K562 (cell line): ENCODE results near the gene COLEC12. TPM values are rescaled to one million over a fixed set of nuclear protein-coding genes. Genes with fewer than 3 reads are reported as not detected.
A peak's percentile ranks its signal among the peaks of the same experiment; 100 is the strongest.

Experiments
- ATAC-seq: fragments of 200-7000 bp; cut with Tn5 transposase; 3 replicates; pipeline ENCODE4 v1.9.1; 2020; ENCODE audit warnings: moderate library complexity
- BruUV-seq: library from RNA; stranded (reverse); fragments of 400-500 nt; replicated peaks from 2 replicates; lab custom pipeline; 2021; lab: Mats Ljungman, UMichigan
- CTCF ChIA-PET: fragments of 300-600 bp; formaldehyde crosslinking; extraction: SDS; loops from one replicate; lab custom pipeline; 2021; ENCODE audit warnings: low intra/inter-chr PET ratio; lab: Yijun Ruan, JAX
- POLR2A ChIA-PET: fragments of 300-600, 350-650 bp; sonication (Branson Sonifier 250); formaldehyde crosslinking; extraction: SDS; loops from one replicate; lab custom pipeline; 2021; ENCODE audit warnings: antibody characterized with exemption, inconsistent platforms; lab: Yijun Ruan, JAX
- DNase-seq, 4 experiments: peaks; one replicate each; pipeline versions ENCODE4 v3.0.0 to v3.0.0-alpha.2; 2011 to 2018; ENCODE audit warnings: low spot score in 3 of 4, mixed read lengths in 3 of 4; ENCODE audit errors: extremely low read depth in 1 of 4
- FAIRE-seq: peaks from 2 replicates; lab custom pipeline; 2011; peaks lifted over from hg19 to GRCh38; lab: Jason Lieb, UNC
- H2AFZ ChIP-seq: 2 replicates; pipeline ENCODE4 v1.6.0; 2011; ENCODE audit warnings: low read depth, low read length, control low read depth, inconsistent platforms
- H3K27ac ChIP-seq: fragments of 200-600 bp; 3 replicates; pipeline ENCODE4 v1.8.0; 2011; ENCODE audit warnings: low read depth, mild to moderate bottlenecking, control low read depth, inconsistent platforms, low read length, moderate library complexity, mixed read lengths; ENCODE audit errors: extremely low read depth
- H3K27me3 ChIP-seq, 2 experiments: fragments of 300-600 bp in 1 of 2; 2 replicates in 1 of 2; 3 replicates in 1 of 2; pipeline versions ENCODE4 v1.6.0 to v1.8.0; 2011; ENCODE audit warnings: inconsistent platforms in 2 of 2, low read length in 2 of 2, mild to moderate bottlenecking in 1 of 2, mixed read lengths in 1 of 2, moderate library complexity in 1 of 2; ENCODE audit not compliant: control insufficient read depth in 2 of 2, insufficient read depth in 2 of 2
- H3K36me3 ChIP-seq: fragments of 300-600 bp; 3 replicates; pipeline ENCODE4 v1.8.0; 2011; ENCODE audit warnings: mild to moderate bottlenecking, low read length, inconsistent platforms; ENCODE audit not compliant: control insufficient read depth, insufficient read depth
- H3K4me1 ChIP-seq, 2 experiments: fragments of 200-600 bp in 1 of 2; replicated peaks in 1 of 2; 2 replicates in 1 of 2; 3 replicates in 1 of 2; pipeline versions ENCODE4 v1.5.1 to v1.8.0; 2011; ENCODE audit warnings: inconsistent platforms in 2 of 2, low read length in 2 of 2, mild to moderate bottlenecking in 1 of 2, mixed read lengths in 1 of 2, moderate library complexity in 1 of 2; ENCODE audit not compliant: control insufficient read depth in 2 of 2, insufficient read depth in 2 of 2
- H3K4me2 ChIP-seq: 2 replicates; pipeline ENCODE4 v1.6.1; 2011; ENCODE audit warnings: low read length, control low read depth, inconsistent platforms, mixed read lengths; ENCODE audit not compliant: insufficient read depth
- H3K4me3 ChIP-seq: fragments of 200-600 bp; sonication (generic), shearing (Covaris generic); 2 replicates; pipeline ENCODE4 v1.5.1; 2016; ENCODE audit warnings: control low read depth, inconsistent platforms
- H3K79me2 ChIP-seq: fragments of 200-600 bp; 3 replicates; pipeline ENCODE4 v1.8.0; 2011; ENCODE audit warnings: low read length, inconsistent platforms; ENCODE audit not compliant: control insufficient read depth, insufficient read depth
- H3K9ac ChIP-seq, 2 experiments: 2 replicates each; pipeline versions ENCODE4 v1.6.0 to v1.6.1; 2011; ENCODE audit warnings: low read depth in 2 of 2, low read length in 2 of 2, control low read depth in 1 of 2, inconsistent platforms in 1 of 2, mild to moderate bottlenecking in 1 of 2, mixed read lengths in 1 of 2; ENCODE audit not compliant: insufficient read depth in 1 of 2
- H3K9me1 ChIP-seq: one replicate; pipeline ENCODE4 v1.6.0; 2011; ENCODE audit warnings: inconsistent platforms, mild to moderate bottlenecking, low read length, moderate library complexity; ENCODE audit not compliant: control insufficient read depth, insufficient read depth
- H3K9me3 ChIP-seq: replicated peaks from 2 replicates; pipeline ENCODE4 v1.5.1; 2011; ENCODE audit warnings: low read depth, low read length, inconsistent platforms; ENCODE audit not compliant: control insufficient read depth, insufficient read depth
- H4K20me1 ChIP-seq: replicated peaks from 2 replicates; pipeline ENCODE4 v1.6.1; 2011; ENCODE audit warnings: low read length, inconsistent platforms, mixed read lengths; ENCODE audit not compliant: control insufficient read depth, insufficient read depth
- BHLHE40 ChIP-seq: IDR thresholded peaks from 2 replicates; pipeline ENCODE4 v1.6.1; 2011; ENCODE audit warnings: low read length, improper control_type of control experiment
- DMBX1 ChIP-seq: fragments of 250-450 bp; sonication (Bioruptor Pico); IDR thresholded peaks from 2 replicates; pipeline ENCODE4 v1.8.0; 2022; ENCODE audit warnings: inconsistent platforms, mild to moderate bottlenecking, moderate library complexity, borderline replicate concordance
- DNMT1 ChIP-seq: fragments of 450-650 bp; IDR thresholded peaks from 2 replicates; pipeline ENCODE4 v1.6.1; 2016; ENCODE audit warnings: antibody characterized with exemption, mild to moderate bottlenecking
- ETS2 ChIP-seq: IDR thresholded peaks from 2 replicates; pipeline ENCODE4 v1.6.1; 2016; ENCODE audit warnings: borderline replicate concordance, missing genetic modification characterization, mild to moderate bottlenecking, moderate library complexity, missing compliant biosample characterization; ENCODE audit not compliant: poor library complexity, severe bottlenecking
- HDGF ChIP-seq: fragments of 450-650 bp; IDR thresholded peaks from 2 replicates; pipeline ENCODE4 v1.6.1; 2016
- HIVEP1 ChIP-seq: fragments of 250-450 bp; sonication (Bioruptor Pico); IDR thresholded peaks from 2 replicates; pipeline ENCODE4 v1.4.0; 2020; ENCODE audit warnings: mild to moderate bottlenecking
- MCM7 ChIP-seq, 2 experiments: fragments of 450-650 bp; IDR thresholded peaks; 2 replicates each; pipeline ENCODE4 v1.6.1; 2016 to 2018
- NFXL1 ChIP-seq: fragments of 450-650 bp; formaldehyde crosslinking; IDR thresholded peaks from 2 replicates; pipeline ENCODE4 v1.4.0; 2021; ENCODE audit warnings: mild to moderate bottlenecking
- NONO ChIP-seq, 2 experiments: fragments of 200-400 bp in 1 of 2; fragments of 450-650 bp in 1 of 2; formaldehyde crosslinking in 1 of 2; IDR thresholded peaks; 2 replicates each; pipeline ENCODE4 v1.6.1; 2017; ENCODE audit warnings: low read depth in 2 of 2, mild to moderate bottlenecking in 2 of 2, moderate library complexity in 2 of 2, low read length in 1 of 2
- ZNF408 ChIP-seq: fragments of 250-450 bp; sonication (Bioruptor Pico); IDR thresholded peaks from 2 replicates; pipeline ENCODE4 v1.4.0; 2020; ENCODE audit warnings: low read depth, mild to moderate bottlenecking, moderate library complexity
- WGBS: fragments of 100-300 bp; shearing (Covaris generic); methylation state at CpG from one replicate; pipeline ENCODE4 v1.1.6; 2016; ENCODE audit warnings: low coverage, mixed read lengths; ENCODE audit not compliant: insufficient coverage; ENCODE audit errors: missing lambda C conversion rate; 5-methylcytosine and 5-hydroxymethylcytosine counted together
- in situ Hi-C: fragments of 300-500 bp; cut with MboI; formaldehyde crosslinking; loops from 4 replicates; pipeline ENCODE4 v1.15.0; 2018; ENCODE audit warnings: inconsistent platforms, mixed read lengths
- intact Hi-C: fragments of 100-400 bp; cut with micrococcal nuclease; formaldehyde crosslinking; loops from 2 replicates; pipeline ENCODE4 v1.14.2; 2022
- polyA plus RNA-seq, 8 experiments: library from polyadenylated mRNA; depleted of rRNA in 4 of 8; stranded (reverse) in 5 of 8; unstranded in 3 of 8; fragments of >200 nt; fragmentation: Nextera tagmentation in 2 of 8; fragmentation: Illumina TruSeq in 1 of 8; extraction: Ambion mirVana in 2 of 8; extraction: Trizol in 1 of 8; gene quantifications; 2 replicates each; pipeline versions ENCODE4 v1.2.1 to v1.2.3, GENCODE V29; 2011 to 2014; ENCODE audit warnings: inconsistent platforms in 1 of 8, missing spikeins in 1 of 8
- total RNA-seq, 7 experiments: library from RNA; depleted of rRNA in 6 of 7; stranded (reverse); fragments of >200 nt in 6 of 7; fragmentation: Illumina TruSeq in 2 of 7; extraction: Trizol in 2 of 7; gene quantifications; 2 replicates each; pipeline versions ENCODE4 v1.2.1 to v1.2.3, GENCODE V29; 2011 to 2021; ENCODE audit warnings: low replicate concordance in 1 of 7
- TF ChIP-seq, protein P1 (sequence below): fragments of 250-450 bp; sonication (Bioruptor Pico); IDR thresholded peaks from 2 replicates; pipeline ENCODE4 v1.8.0; 2022; ENCODE audit warnings: inconsistent platforms, mild to moderate bottlenecking, moderate library complexity, borderline replicate concordance

COLEC12 gene
- total and polyA plus RNA-seq, 9 of the 15 experiments (the other 6 are each of a cell fraction or from before 2014, with no cell fraction given): 0.04 TPM; not detected in 8

DNA sequence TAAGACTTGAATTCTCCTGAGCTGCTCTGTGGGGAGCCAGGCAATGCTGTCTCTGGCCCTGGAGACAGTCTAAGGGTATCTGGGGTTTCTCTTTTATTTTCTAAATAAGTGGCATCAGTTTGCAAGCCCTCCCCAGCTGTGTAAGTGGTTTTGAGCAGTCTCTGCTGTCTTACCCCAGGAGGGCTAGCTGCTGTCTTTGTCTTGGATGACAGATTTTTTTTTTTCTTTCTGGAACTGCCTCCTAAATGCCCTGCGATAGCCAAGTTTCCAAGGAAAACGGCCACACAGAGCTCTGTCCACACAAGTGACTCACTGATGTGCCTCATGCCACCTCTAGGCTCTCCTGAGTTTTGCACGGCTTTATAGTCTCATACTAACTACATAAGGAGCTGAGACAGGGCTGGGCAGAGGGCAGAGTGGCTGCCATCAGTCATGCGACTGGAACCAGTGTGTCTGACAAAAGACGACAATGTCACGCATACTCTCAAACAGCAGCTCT, 195.4 kb downstream of the COLEC12 start (continued):
- no peak for TF ChIP-seq NONO (IDR thresholded peaks at IDR 0.05; ENCODE audit: low read depth in 2 of 2, low read length in 1 of 2)
- TF ChIP-seq NFXL1 (CRISPR knock-in tag): no peak
- TF ChIP-seq, protein P1, sequence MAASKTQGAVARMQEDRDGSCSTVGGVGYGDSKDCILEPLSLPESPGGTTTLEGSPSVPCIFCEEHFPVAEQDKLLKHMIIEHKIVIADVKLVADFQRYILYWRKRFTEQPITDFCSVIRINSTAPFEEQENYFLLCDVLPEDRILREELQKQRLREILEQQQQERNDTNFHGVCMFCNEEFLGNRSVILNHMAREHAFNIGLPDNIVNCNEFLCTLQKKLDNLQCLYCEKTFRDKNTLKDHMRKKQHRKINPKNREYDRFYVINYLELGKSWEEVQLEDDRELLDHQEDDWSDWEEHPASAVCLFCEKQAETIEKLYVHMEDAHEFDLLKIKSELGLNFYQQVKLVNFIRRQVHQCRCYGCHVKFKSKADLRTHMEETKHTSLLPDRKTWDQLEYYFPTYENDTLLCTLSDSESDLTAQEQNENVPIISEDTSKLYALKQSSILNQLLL (CRISPR knock-in tag): no peak
- TF ChIP-seq HIVEP1 (CRISPR knock-in tag): no peak
- TF ChIP-seq ETS2 (tag): no peak
- no peak for TF ChIP-seq HDGF
- TF ChIP-seq DMBX1 (CRISPR knock-in tag): no peak
- no peak for TF ChIP-seq ZNF408 (CRISPR knock-in tag)
- TF ChIP-seq DNMT1: no peak

DNA sequence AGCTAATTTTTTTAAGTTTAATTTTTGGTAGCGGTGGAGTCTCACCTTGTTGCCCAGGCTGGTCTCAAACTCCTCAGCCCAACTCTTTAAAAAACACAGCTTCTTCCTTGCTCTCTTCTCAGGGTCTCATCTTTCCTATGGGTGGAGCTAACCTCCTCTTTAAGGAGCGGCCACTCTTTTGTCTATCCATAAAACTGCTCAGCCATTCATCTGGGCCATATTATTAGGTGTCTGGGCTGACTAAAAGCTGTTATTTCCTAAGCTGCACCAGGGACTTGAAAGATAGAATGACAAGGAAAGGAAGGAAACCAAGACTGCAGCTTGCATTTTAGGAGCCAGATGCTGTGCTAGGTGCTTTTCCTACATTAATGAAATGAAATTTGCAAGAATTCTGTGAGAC, 196.9 kb downstream of the COLEC12 start:
- no peaks in the 10 kb centered on the region for H3K9me3 ChIP-seq
- no peak overlapping the region for H3K27ac ChIP-seq
- intact Hi-C loops: no loop called here
- POLR2A ChIA-PET: interaction anchor here (1.9 to 2.8 kb wide), 2 partner anchors 10 to 13 kb away, joined by 4 to 15 read pairs; no protein-coding TSS in a partner anchor
- no peak overlapping the region for H3K4me3 ChIP-seq
- ATAC-seq: peak; percentile 10; the same call in 1 of the 3 replicates
- H4K20me1 ChIP-seq: no peaks in the 10 kb centered on the region
- 26% methylated on average over 2 of the region's 2 CpGs for WGBS
- H3K27me3 ChIP-seq: peaks cover 2 to 10% of the 10 kb centered on the region in 2 experiments; a peak in 2 of 5 replicates
- H3K9ac ChIP-seq: no peak overlapping the region
- in situ Hi-C loops: no loop called here
- H3K36me3 ChIP-seq: no peaks in the 10 kb centered on the region
- DNase-seq: no peak
- peaks cover 0 to 19% of the 10 kb centered on the region in 2 experiments; a peak in 4 of 5 replicates for H3K4me1 ChIP-seq
- H3K79me2 ChIP-seq: no peaks in the 10 kb centered on the region
- CTCF ChIA-PET: interaction anchor here (0.6 kb wide), 1 partner anchor 10 kb away, joined by 4 read pairs; no protein-coding TSS in a partner anchor
- TF ChIP-seq BHLHE40 (0 out of 2 replicates have a peak, but pooled peaks have one; percentile 1), MCM7 (IDR thresholded peaks at IDR 0.05) (no peak)
- BruUV-seq: no TSS peak
- no peaks in the 10 kb centered on the region for H3K9me1 ChIP-seq
- FAIRE-seq: no peak
- H3K4me2 ChIP-seq: no peak overlapping the region
- peak overlapping the region; percentile 40; the same call in 1 of the 2 replicates for H2AFZ ChIP-seq
